HG03280 (cell line): ENCODE data around the gene OR5B21.

Experiments
- ATAC-seq: cut with Tn5 transposase; IDR thresholded peaks from one replicate; pipeline ENCODE4 v1.9.1; 2021; ENCODE audit warnings: mild to moderate bottlenecking, moderate library complexity; ENCODE audit not compliant: unreplicated experiment

The OR5B21 gene

DNA sequence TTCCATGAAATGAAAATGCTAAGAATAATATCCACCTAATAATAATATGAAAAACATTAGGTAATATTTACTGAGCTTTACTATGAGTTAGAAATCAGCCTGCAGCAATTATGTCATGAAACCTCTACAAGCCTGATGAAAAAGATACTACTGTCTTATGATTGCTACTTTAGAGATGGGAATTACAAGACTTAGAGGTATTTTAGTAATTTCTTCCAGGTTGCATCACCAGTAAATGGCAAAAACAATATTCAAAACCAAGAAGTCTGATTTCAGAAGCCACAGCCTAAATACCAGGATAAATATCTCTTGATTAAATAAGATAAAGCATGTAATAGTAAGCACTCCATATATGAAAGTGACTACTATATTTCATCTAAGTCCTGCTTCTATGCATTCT, 13.8 kb downstream of the OR5B21 start:
- no peak for ATAC-seq

DNA sequence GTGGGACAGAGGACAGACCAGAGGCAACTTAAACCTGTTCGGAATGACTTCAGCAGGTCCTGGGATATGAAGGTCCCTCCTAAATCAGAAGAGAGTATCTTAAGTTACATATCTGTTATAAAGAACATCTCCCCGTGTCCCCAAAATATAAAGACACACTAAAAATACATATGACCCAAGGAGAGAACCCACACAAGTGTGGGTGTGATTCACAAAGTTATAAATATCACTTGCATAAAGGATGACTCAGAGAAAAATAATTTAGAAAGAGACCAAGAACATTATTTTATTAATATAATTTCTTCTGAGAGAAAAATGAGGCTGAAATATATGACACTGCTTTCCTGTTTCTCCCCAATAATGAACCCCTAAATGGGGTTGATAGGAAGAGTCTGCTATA, 14.2 kb downstream of the OR5B21 start:
- no peak for ATAC-seq

DNA sequence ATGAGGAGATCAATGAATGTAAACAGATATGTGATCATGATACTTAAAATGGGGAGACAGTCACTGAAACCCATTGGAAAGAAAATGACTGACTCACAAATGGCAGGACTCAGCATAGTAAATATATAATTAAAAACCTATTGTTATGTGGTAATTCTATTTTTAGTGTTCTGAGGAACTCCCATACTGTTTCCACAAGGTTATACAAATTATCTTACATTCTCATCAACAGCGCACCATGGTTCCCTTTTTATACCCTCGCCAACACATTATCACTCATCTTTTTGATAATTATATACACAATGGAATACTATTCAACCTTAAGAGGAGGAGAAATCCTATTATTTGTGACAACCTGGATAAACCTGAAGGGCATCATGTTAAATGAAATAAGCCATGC, 17.1 kb downstream of the OR5B21 start:
- no peak for ATAC-seq

DNA sequence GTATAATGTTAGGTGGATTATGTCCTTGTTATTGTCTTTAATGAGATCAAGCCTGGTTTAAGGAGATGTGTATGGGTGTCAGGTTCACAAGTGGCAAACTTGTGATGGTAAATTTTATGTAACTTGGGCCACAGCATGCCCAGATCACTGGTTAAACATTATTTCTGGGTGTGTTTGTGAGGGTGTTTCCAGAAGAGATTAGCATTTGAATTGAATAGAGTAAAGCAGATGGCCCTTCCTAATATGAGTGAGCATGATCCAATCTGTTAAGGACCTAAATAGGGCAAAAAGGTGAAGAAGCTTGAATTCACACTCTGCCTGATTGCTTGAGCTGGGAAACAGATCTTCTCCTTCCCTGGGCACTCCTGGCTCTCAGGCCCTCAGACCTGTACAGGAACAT, 20.7 kb downstream of the OR5B21 start:
- ATAC-seq = no peak

DNA sequence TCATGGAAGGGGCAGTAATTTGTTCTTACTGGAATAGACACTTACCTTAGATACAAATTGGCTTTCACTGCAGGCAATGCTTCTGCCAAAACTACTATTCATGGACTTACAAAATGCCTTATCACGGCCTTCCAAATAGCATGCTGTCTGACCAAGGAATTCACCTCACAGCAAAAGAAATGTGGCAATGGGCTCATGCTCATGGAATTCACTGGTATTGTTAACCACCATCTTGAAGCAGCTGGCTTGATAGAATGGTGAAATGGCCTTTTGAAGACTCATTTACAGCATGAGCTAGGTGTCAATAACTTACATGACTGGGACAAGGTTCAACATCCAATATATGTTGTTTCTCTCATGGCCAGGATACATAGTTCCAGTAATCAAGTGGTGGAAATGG, 21.9 kb downstream of the OR5B21 start:
- no peak for ATAC-seq

DNA sequence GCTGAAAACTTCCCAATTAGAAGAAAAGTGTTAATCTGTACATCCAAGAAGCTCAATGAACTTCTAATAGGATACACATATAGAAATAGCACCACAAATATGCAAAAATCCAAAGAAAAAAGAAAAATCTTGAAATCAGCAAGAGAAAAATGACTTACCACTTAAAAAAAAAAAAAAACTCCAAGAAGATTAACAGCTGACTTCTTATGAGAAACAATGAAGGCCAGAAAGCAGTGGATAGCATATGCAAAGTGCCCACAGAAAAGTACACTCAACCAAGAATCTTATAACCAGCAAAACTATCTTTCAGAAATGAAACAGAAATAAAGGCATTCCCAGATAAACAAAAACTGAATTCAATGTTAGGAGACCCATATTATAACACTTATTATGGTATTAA, 36.0 kb downstream of the OR5B21 start:
- no peak for ATAC-seq

DNA sequence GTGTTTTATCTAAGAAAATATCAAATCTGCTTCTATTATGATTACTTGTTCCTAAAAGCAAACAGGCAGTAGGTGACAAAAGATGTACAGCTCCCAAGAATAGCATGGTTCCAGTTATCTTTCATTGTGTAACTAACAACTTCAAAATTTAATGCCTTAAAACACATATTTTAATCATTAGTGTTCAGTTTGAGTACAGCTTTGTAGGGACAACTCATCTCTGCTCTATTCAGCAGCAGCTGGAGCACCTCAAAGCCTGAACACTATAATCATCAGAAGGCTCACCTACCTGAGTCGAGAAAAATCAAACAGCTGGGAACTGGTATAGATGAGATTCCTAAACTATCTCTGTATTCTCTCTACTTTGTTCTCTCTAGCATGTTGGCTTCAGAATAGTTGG, 41.6 kb downstream of the OR5B21 start:
- no peak for ATAC-seq

DNA sequence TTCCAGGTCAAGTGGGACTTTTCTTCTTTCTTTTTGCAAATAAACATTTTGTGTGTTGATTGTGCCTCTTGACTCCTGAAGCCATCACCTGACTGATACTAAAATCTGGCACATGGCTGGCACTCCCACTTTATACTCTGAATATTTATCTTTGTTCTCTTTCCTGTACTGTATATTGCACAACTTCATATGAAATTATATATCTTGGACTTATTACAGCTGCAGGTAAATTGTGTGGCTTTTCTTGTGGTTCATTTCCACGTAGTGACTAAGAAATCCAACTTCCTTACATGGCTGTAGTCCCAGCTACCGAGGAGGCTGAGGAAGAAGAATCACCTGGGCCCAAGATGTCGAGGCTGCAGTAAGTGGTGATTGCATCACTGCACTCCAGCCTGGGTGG, 42.2 kb downstream of the OR5B21 start:
- no peak for ATAC-seq
